OCI-LY1 (cell line): ENCODE data around the gene DDX27.

Experiments
- H2AFZ ChIP-seq: fragments of 200-600 bp; sonication (generic), shearing (Covaris generic); 2 replicates; pipeline ENCODE4 v1.6.0; 2014; ENCODE audit warnings: antibody characterized with exemption, mild to moderate bottlenecking, low read length
- H3F3A ChIP-seq: fragments of 200-600 bp; sonication (generic), shearing (Covaris generic); 2 replicates; pipeline ENCODE4 v1.6.0; 2014; ENCODE audit warnings: mild to moderate bottlenecking, antibody characterized with exemption, low read length, moderate library complexity; ENCODE audit not compliant: insufficient read depth
- H3K27ac ChIP-seq: fragments of 200-600 bp; sonication (generic); 2 replicates; pipeline ENCODE4 v1.5.1; 2014; ENCODE audit warnings: low read length, mixed run types, mild to moderate bottlenecking, low read depth; ENCODE audit not compliant: poor library complexity, severe bottlenecking
- H3K27me3 ChIP-seq: fragments of 200-600 bp; sonication (generic); 2 replicates; pipeline ENCODE4 v1.6.0; 2014; ENCODE audit warnings: antibody characterized with exemption, mild to moderate bottlenecking, low read length, moderate library complexity; ENCODE audit not compliant: insufficient read depth
- H3K36me3 ChIP-seq: fragments of 200-600 bp; sonication (generic); 2 replicates; pipeline ENCODE4 v1.6.1; 2014; ENCODE audit warnings: mild to moderate bottlenecking, antibody characterized with exemption, low read length, moderate library complexity, mixed read lengths; ENCODE audit not compliant: insufficient read depth
- H3K4me1 ChIP-seq: fragments of 200-600 bp; sonication (generic); 2 replicates; pipeline ENCODE4 v1.5.1; 2014; ENCODE audit warnings: mild to moderate bottlenecking, low read length, moderate library complexity; ENCODE audit not compliant: insufficient read depth, severe bottlenecking
- H3K4me2 ChIP-seq: fragments of 200-600 bp; sonication (generic), shearing (Covaris generic); 2 replicates; pipeline ENCODE4 v1.6.1; 2014; ENCODE audit warnings: low read length
- H3K4me3 ChIP-seq: fragments of 200-600 bp; sonication (generic); 2 replicates; pipeline ENCODE4 v1.5.1; 2014; ENCODE audit warnings: low read length, low read depth, mild to moderate bottlenecking, mixed read lengths; ENCODE audit not compliant: poor library complexity, severe bottlenecking
- H3K79me2 ChIP-seq: fragments of 200-600 bp; shearing (Covaris generic); 2 replicates; pipeline ENCODE4 v1.6.1; 2016; ENCODE audit warnings: mixed run types, low read length, mixed read lengths; ENCODE audit not compliant: insufficient read depth
- H3K9ac ChIP-seq: fragments of 200-600 bp; sonication (generic), shearing (Covaris generic); 2 replicates; pipeline ENCODE4 v1.6.1; 2014; ENCODE audit warnings: mild to moderate bottlenecking, low read length, mixed read lengths
- H3K9me2 ChIP-seq: fragments of 200-600 bp; sonication (generic), shearing (Covaris generic); 2 replicates; pipeline ENCODE4 v1.6.1; 2014; ENCODE audit warnings: low read depth, mild to moderate bottlenecking, low read length, mixed read lengths
- H3K9me3 ChIP-seq: fragments of 200-600 bp; shearing (Covaris generic); 2 replicates; pipeline ENCODE4 v1.6.1; 2014; ENCODE audit warnings: low read length, mixed read lengths
- H4K20me1 ChIP-seq: fragments of 200-600 bp; sonication (generic), shearing (Covaris generic); 2 replicates; pipeline ENCODE4 v1.6.0; 2016; ENCODE audit warnings: mild to moderate bottlenecking, low read length; ENCODE audit not compliant: insufficient read depth
- CTCF ChIP-seq: fragments of 200-600 bp; sonication (generic), shearing (Covaris generic); IDR thresholded peaks from 2 replicates; pipeline ENCODE4 v1.5.1; 2017; ENCODE audit warnings: mild to moderate bottlenecking, antibody characterized with exemption, low read length, moderate library complexity, mixed read lengths
- EZH2 ChIP-seq: fragments of 200-600 bp; sonication (generic), shearing (Covaris generic); IDR thresholded peaks from 2 replicates; pipeline ENCODE4 v1.8.0; 2017; ENCODE audit warnings: borderline replicate concordance, mixed run types, mild to moderate bottlenecking, antibody characterized with exemption, low read length, moderate library complexity, mixed read lengths

The DDX27 gene

DNA sequence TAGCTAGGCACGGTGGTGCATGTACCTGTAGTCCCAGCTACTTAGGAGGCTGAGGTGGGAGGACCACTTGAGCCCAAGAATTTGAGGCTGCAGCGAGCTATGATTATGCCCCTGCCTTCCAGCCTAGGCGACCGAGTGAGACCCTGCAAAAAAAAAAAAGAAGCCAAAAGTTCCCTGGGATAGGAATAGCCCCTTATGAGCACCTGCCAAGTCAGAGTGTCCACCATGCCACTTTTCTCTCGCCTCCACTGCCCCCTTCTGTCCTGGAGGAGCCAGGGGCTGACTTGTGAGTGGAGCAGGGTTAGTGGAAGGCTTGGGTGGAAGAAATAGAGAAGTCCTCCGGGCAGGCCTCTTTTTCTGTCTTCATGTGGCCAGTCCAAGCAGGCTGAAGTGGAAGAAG lies 12.1 kb upstream of the DDX27 start:
- Histone ChIP-seq H3K27me3 (no peaks in the 10 kb centered on the region), H3K4me1 (no peaks in the 10 kb centered on the region), H3K36me3 (no peaks in the 10 kb centered on the region), H3K79me2 (no peaks in the 10 kb centered on the region), H3K27ac (no peak overlapping the region), H3K9me2 (no peaks in the 10 kb centered on the region), H3F3A (no peaks in the 10 kb centered on the region), H3K9me3 (peaks cover 5% of the 10 kb centered on the region), H3K9ac (no peak overlapping the region), H2AFZ (no peak overlapping the region), H3K4me3 (no peak overlapping the region), H4K20me1 (no peaks in the 10 kb centered on the region), H3K4me2 (no peak overlapping the region)
- TF ChIP-seq EZH2 (no peak), CTCF (no peak)

DNA sequence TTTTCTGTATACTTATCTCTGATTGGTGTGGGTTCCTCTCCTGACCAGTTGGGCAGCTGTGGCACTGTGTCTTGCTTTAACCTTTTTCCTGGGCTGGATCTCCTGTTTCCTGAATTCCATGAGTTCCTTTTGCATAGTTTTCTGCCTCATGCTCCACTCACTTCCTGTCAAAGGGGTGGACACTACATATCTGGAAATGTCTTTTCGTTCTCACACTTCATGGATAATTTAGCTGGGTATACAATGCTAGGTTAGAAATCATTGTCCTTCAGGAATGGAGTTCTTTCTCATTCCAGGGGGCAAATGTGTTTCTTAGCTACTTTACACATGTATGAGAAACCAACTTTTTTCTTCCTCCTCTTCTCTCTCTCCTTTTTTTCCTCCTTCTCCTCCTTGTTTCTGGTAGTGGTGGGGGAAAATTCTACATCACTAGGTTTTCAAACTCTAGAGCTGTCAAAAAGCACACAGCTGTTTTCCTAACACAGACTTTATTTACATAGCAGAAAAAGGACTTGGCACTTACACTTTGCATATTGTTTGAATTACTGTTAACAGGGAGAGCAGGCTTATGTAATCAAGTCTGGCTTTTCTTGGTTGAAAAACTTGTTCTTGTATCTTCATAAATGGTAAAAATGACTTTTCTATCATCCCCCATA lies 9.0 kb upstream of the DDX27 start:
- Histone ChIP-seq H2AFZ (no peak overlapping the region), H3K4me2 (no peak overlapping the region), H3K79me2 (no peaks in the 10 kb centered on the region), H3K9me2 (no peaks in the 10 kb centered on the region), H3K9ac (no peak overlapping the region), H3K27me3 (no peaks in the 10 kb centered on the region), H3K4me1 (no peaks in the 10 kb centered on the region), H3K4me3 (no peak overlapping the region), H3K9me3 (peaks cover 5% of the 10 kb centered on the region), H3F3A (no peaks in the 10 kb centered on the region), H4K20me1 (no peaks in the 10 kb centered on the region), H3K27ac (no peak overlapping the region), H3K36me3 (no peaks in the 10 kb centered on the region)
- TF ChIP-seq CTCF (no peak), EZH2 (no peak)

DNA sequence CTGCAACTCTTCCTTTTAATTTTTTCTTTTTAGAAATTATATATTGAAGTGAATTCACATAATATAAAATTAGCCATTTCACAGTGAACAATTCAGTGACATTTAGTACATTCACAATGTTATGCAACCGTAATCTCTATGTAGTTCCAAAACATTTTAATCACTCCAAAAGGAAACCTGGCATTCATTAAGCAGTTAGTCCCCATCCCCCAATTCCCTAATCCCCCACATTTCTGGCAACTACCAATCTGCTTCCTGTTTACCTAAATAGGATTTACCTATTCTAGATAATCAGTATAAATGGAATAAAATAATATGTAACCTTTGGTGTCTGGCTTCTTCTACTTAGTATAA lies 8.5 kb upstream of the DDX27 start:
- Histone ChIP-seq H3K27me3 (no peaks in the 10 kb centered on the region), H3K79me2 (no peaks in the 10 kb centered on the region), H3K9me3 (peaks cover 5% of the 10 kb centered on the region), H3K4me1 (no peaks in the 10 kb centered on the region), H4K20me1 (no peaks in the 10 kb centered on the region), H3K4me3 (no peak overlapping the region), H3K36me3 (no peaks in the 10 kb centered on the region), H3F3A (no peaks in the 10 kb centered on the region), H3K9me2 (no peaks in the 10 kb centered on the region), H3K9ac (no peak overlapping the region), H3K27ac (no peak overlapping the region), H2AFZ (no peak overlapping the region), H3K4me2 (no peak overlapping the region)
- TF ChIP-seq EZH2 = no peak
- TF ChIP-seq CTCF = no peak
